ES-I3 (cell line): ENCODE data around the gene ADCY6.
A peak's percentile ranks its signal among the peaks of the same experiment; 100 is the strongest.

Experiments
- H3K36me3 ChIP-seq: 2 replicates; pipeline ENCODE4 v1.6.1; 2013; ENCODE audit warnings: mild to moderate bottlenecking, low read length, control low read depth, moderate library complexity; ENCODE audit not compliant: insufficient read depth
- H3K4me1 ChIP-seq: 2 replicates; pipeline ENCODE4 v1.6.1; 2013; ENCODE audit warnings: mild to moderate bottlenecking, control low read depth, low read length; ENCODE audit not compliant: insufficient read depth
- H3K9ac ChIP-seq: 2 replicates; pipeline ENCODE4 v1.6.1; 2013; ENCODE audit warnings: low read depth, mild to moderate bottlenecking, low read length, moderate library complexity
- H3K9me3 ChIP-seq: 2 replicates; pipeline ENCODE4 v1.6.1; 2013; ENCODE audit warnings: mild to moderate bottlenecking, low read length, moderate library complexity; ENCODE audit not compliant: control insufficient read depth, insufficient read depth

Gene ADCY6

DNA sequence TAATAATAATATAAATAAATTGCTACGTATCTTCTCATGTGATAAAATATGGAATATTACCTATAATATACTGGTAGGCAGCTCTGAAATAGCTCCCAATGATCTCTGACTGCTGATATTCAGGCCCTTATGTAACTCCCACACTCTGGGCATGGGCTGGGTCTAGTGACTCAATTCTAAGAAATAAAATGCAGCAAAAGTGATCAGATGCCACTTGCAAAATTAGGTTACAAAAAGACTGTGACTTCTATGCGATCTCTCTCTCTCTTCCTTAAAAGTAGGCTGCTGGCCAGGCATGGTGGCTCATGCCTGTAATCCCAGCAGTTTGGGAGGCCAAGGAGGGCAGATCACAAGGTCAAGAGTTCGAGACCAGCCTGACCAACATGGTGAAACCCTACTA, 19.1 kb upstream of the ADCY6 start:
- Histone ChIP-seq H3K9ac (no peak overlapping the region), H3K4me1 (peaks cover 18% of the 10 kb centered on the region), H3K9me3 (no peaks in the 10 kb centered on the region), H3K36me3 (no peaks in the 10 kb centered on the region)

DNA sequence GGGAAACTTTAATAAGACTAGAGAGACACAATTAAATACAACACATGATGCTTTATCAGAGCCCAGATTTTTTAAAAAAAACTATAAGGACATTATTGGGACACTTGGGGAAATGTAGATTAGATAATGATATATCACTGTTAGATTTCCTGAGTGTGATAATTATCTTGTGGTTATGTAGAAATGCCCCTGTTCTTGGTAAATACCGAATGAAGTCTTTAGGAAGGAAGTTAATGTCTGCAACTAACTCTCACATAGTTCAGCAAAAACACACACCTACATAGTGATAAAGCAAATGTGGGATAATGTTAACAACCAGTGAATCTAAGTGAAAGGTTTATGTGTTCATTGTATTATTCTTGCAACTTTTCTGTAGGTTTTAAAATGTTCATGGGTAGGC, 14.8 kb upstream of the ADCY6 start:
- no peaks in the 10 kb centered on the region for H3K36me3 ChIP-seq
- no peaks in the 10 kb centered on the region for H3K9me3 ChIP-seq
- no peaks in the 10 kb centered on the region for H3K4me1 ChIP-seq
- H3K9ac ChIP-seq: no peak overlapping the region

DNA sequence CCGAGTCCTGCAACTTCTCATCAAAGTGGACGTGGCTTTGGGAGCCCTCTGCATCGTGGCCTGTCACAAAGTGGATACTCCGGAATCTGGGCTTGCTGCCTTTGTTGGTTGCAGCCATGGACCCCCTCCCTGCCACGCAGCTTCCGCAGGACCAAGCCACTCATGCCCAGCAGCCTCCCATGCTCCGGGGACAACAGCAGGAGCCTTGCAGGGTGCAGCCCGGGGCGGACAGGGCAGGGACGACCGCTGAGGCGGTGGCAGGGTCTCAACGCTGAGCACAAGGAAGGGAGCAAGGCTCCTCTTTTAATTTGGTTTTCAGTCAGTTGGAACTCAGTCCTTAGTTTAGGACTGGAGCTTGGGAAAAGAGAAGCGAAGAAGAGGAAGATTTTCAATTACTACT, 12.1 kb upstream of the ADCY6 start:
- no peaks in the 10 kb centered on the region for H3K9me3 ChIP-seq
- no peaks in the 10 kb centered on the region for H3K4me1 ChIP-seq
- no peak overlapping the region for H3K9ac ChIP-seq

DNA sequence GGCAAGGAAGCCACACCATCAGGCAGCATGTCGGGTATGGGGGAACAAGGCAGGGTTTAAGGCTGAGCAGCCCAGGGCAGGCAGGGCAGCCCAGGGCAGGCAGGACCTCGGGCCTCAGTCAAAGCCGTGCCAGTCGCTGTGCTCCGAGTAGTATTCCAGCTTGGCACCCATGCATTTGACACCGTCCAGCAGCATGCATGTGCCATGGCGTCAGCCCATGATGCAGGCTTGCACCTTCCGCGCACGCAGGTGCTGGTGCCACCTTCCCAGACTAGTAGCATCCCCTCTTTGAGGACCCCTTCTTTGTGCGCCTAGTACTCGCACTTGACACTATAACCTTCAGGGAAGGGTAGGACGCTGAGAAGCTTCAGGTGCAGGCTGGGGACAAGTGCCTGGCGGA, 11.6 kb upstream of the ADCY6 start:
- Histone ChIP-seq H3K9ac (no peak overlapping the region), H3K9me3 (no peaks in the 10 kb centered on the region), H3K4me1 (no peaks in the 10 kb centered on the region), H3K36me3 (no peaks in the 10 kb centered on the region)

More for the DNA sequence above, 12.1 kb upstream of the ADCY6 start:
- H3K36me3 ChIP-seq: no peaks in the 10 kb centered on the region

DNA sequence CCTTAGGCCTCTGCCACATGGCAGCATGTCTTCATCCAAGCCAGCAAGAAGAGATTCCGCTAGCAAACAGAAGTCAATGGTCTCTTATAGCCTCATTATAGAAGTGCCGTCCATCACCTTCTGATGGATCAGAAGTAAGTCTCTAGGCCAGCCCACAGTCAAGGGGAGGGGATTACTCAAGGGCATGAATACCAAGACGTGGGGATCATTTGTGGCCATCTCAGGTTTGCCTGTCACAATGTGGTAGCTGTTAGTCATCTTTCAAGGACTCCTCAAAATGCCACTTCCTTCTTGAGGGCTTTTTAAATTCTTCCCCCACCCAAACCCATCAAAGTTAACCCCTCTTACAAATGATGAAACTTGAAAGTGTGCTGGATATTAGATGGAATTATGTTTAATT, 8.1 kb upstream of the ADCY6 start:
- Histone ChIP-seq H3K4me1 (0 out of 2 replicates have a peak, but pooled peaks cover 7% of the 10 kb centered on the region), H3K9ac (no peak overlapping the region)

DNA sequence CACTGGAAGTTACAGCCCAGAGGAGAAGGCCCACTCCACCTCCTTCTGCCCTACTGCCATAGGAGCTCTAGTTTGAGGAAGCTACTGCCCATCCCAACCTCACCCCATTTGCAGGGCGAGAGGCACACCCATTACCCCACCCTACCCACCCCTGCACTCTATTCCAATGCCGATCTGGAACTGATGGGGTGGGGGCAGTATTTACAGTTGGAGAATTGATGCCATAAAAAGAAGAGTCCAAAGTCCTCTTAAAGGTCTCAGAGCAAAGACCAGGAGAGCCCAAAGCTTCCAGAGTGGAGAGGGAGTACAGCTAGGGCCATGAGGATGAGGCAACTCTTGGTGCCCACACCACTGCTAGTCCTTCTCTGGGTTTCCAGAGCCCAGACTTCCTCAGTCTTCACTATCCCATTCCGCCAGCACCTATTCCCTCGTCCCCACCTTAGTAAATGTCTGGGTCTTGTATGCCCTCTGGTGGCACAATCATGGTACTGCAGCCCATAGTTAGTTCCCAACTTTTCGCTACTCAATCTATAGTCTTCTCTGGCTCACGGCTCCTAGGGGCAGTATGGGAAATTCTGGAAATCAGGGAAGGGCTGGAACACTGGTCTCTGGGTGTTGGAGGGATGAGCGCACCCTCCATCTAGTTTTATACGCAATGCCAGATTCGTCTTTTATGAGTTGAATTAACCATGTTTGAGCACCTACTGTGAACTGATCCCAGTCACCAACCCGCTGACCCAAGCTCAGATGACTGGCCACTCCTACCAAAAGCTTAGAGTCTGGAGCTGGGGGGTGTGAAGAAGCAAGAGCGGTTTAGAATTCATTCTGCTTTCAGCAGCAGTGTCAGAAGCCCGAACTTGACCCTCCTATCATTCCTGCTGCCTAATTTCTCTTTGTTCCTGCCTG, 6.9 kb upstream of the ADCY6 start:
- Histone ChIP-seq H3K9ac (no peak overlapping the region; the same call in 1 of the 2 replicates), H3K9me3 (no peaks in the 10 kb centered on the region), H3K4me1 (0 out of 2 replicates have a peak, but pooled peaks cover 7% of the 10 kb centered on the region), H3K36me3 (no peaks in the 10 kb centered on the region)

More for the DNA sequence above, 8.1 kb upstream of the ADCY6 start:
- Histone ChIP-seq H3K9me3 (no peaks in the 10 kb centered on the region), H3K36me3 (no peaks in the 10 kb centered on the region)

DNA sequence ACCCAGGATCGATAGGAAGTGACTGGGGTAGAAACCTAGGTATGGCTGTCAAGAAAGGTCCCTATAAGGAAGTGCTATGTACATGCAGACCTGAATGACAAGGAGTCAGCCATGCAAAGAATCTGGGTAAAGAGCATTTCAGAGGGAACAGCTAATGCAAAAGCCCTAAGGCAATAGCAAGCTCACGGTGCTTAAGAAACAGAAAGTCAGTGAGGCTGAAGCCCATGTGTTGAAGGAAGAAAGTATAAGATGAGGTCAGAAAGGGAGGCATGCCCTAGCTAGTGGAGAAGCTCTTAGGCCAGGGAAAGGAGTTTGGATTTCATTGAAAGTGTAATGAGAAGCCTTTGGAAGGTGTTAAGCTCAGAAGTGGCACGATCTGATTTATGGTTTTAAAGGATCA, 6.0 kb upstream of the ADCY6 start:
- Histone ChIP-seq H3K36me3 (no peaks in the 10 kb centered on the region), H3K9ac (no peak overlapping the region), H3K4me1 (0 out of 2 replicates have a peak, but pooled peaks cover 7% of the 10 kb centered on the region), H3K9me3 (no peaks in the 10 kb centered on the region)

DNA sequence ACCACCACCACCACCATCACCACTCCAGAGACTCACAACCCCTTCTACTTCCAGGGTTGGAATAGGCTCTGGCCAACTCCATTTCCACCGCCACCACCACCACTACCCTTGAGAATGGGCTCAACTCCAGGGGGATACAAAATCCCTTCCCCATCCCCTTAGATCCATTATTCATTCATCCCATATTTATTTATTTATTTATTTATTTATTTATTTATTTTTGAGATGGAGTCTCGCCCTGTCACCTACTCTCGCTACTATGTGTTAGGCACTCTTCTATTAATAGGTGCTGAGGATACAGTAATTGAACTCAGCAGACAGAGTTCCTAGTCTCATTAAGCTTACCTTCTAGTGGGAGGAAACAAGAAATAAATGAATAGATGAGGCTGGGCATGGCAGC, 4.8 kb upstream of the ADCY6 start:
- Histone ChIP-seq H3K4me1 (0 out of 2 replicates have a peak, but pooled peaks cover 7% of the 10 kb centered on the region), H3K36me3 (no peaks in the 10 kb centered on the region), H3K9ac (no peak overlapping the region), H3K9me3 (no peaks in the 10 kb centered on the region)

DNA sequence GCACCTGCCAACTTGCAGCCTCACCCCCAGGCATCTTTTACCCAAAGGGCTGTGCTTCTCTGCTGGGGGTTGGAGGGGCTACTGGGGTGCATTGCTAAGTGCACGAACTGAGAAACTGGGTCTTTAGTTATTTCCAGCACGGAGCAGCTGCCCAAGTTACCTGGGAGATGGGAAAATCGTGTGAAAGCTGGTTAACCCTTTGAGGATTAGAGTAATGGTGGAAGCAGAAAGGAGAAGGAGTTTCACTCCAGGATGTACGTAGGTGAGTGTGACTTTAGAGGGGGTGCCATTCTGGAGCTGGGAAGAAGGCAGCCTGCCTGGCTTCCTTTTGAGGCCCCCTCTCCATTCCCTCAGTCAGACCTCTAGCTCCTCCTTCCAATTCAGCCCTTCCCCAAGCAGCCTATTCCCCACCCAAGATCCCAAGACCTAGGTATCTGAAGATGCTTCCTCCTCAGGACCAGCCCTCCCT, 1.0 kb upstream of the ADCY6 start:
- Histone ChIP-seq H3K9me3 (no peaks in the 10 kb centered on the region; the same call in 1 of the 2 replicates), H3K4me1 (0 out of 2 replicates have a peak, but pooled peaks cover 8% of the 10 kb centered on the region), H3K36me3 (no peaks in the 10 kb centered on the region), H3K9ac (peak overlapping the region; percentile 53; the same call in 1 of the 2 replicates)

DNA sequence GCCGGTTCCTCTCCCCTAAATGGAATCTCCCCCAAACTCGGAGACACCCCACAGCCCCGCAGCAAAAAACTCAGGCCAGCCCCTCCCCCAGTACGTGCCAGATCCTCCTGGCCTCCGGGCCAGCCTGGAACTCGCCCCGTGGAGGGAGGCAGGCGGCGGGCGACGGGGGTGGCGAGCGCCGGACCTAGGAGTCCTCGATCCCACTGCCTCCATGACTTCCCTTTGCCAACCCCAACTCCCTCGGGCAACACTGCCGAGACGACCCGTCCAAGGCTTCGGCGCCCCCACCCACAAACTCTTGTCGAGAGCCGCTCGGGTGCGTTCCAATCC, 400 bp downstream of the ADCY6 start:
- Histone ChIP-seq H3K9ac (peak overlapping the region; percentile 80), H3K9me3 (no peaks in the 10 kb centered on the region; the same call in 1 of the 2 replicates), H3K4me1 (0 out of 2 replicates have a peak, but pooled peaks cover 7% of the 10 kb centered on the region), H3K36me3 (no peaks in the 10 kb centered on the region)

DNA sequence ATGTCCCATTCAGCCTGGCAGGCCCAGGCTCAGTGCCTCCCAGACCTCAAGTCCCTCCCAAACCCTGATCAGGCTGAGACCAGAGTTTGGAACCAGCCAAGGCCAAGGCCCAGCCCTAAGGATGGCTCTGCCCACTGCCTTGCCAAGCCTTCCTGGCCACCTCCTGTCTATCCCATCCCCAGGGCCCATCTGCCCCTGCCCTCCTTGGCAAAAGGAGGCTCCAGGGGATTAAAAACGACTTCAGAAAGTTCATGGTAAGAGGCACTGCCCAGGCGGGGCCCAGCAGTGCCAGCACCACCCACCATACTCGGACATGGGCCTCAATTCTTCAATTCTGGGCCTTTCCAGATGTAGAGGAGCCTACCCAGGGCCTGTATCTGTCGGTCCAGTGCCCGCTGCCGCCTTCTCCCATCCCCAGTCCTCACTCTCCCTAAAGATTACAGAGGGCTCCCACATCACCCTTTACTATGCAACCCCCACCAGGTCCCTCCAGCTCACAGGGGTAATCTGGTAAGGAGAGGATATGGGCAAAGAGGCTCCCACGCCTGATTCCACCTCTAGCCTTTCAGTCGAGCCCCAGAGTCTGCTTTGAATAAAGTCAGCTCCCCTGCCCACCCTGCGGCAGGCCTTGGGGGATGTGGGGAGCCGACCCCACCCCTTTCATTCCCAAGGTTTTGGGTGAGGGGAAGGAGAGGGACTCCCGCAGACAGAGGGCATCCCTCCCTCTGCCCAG, 932 bp downstream of the ADCY6 start:
- H3K9me3 ChIP-seq: no peaks in the 10 kb centered on the region; the same call in 1 of the 2 replicates
- H3K4me1 ChIP-seq: 0 out of 2 replicates have a peak, but pooled peaks cover 7% of the 10 kb centered on the region
- peak overlapping the region; percentile 80 for H3K9ac ChIP-seq
- no peaks in the 10 kb centered on the region for H3K36me3 ChIP-seq

DNA sequence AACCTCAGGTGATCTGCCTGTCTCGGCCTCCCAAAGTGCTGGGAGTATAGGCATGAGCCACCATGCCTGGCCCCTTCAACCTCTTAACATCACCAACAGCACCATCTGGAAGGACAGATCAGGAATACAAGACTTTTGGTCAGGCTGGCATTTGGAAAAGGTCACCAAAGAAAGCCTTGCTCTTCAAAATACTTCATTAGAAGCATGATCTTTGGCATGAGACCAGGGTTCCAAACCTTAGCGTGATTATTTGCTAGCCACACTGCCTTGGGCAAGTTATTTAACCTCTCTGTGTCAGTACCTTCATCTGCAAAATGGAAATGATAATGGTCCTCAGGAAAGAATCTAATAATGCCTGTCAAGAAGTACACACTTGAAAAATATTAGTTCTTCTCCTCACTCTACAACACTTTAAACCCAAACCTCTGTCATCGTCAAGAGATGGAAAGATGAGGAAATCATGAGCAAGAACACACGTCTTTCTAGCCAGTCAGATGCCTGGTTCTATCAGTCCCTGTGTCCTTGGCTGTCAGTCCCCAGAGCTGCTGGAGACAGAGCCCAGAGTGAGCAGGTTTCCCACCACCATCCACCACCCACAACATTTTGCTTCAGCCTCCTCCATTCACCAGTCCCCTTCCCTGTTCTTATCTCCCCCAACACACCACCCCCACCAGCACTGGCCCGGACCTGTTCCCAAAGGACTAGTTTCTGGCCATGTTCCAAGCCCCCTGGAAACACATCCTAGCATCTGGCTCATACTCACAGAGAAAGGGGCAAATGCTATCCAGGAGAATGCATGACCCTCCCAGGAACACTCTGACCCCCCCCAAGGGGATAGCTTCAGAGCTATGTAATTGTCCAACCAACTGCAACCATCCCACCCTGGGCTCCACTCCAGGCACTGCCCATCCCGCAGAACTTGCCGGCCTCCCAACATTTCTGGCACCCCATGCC, 2.0 kb downstream of the ADCY6 start:
- Histone ChIP-seq H3K9ac (peak overlapping the region; percentile 80; the same call in 1 of the 2 replicates), H3K36me3 (no peaks in the 10 kb centered on the region), H3K4me1 (0 out of 2 replicates have a peak, but pooled peaks cover 7% of the 10 kb centered on the region), H3K9me3 (no peaks in the 10 kb centered on the region; the same call in 1 of the 2 replicates)

DNA sequence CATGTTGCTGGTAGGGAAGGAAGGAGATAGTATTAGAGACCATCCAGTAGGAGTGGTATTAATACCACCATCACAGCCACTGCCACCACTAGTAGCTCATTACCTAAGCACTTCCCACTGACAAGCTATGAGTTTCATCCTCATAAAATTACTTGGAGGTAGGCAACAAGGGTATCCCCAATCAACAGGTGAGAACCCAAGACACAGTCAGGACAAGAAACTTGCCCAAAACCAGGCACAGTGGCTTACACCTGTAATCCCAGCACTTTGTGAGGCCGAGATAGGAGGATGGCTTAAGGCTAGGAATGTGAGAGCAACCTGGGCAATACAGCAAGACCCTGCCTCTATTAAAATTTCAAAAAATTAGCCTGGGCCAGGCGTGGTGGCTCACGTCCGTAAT, 5.5 kb downstream of the ADCY6 start:
- peaks cover 7% of the 10 kb centered on the region; the same call in 1 of the 2 replicates for H3K4me1 ChIP-seq
- H3K9ac ChIP-seq: no peak overlapping the region
- H3K36me3 ChIP-seq: no peaks in the 10 kb centered on the region
- H3K9me3 ChIP-seq: no peaks in the 10 kb centered on the region; the same call in 1 of the 2 replicates
